HG02798 (cell line): Measurements from ENCODE around the gene MXRA8.
"Not testable (repeated sequence)": the region's sequence is repeated elsewhere in the genome, so short reads cannot be mapped to it uniquely, and the experiment has no call there.

Source experiments
- ATAC-seq: cut with Tn5 transposase; IDR thresholded peaks from one replicate; pipeline ENCODE4 v1.9.1; 2021; ENCODE audit warnings: mild to moderate bottlenecking; ENCODE audit not compliant: unreplicated experiment, poor library complexity

The MXRA8 gene

GRCh38 chr1:1324084-1324523 is 34.3 kb downstream of the MXRA8 start:
- ATAC-seq = peak; percentile 29

GRCh38 chr1:1322952-1323351 is 35.4 kb downstream of the MXRA8 start:
- ATAC-seq = no peak

GRCh38 chr1:1322418-1322817 is 35.9 kb downstream of the MXRA8 start:
- ATAC-seq = no peak

GRCh38 chr1:1321477-1321876 is 36.9 kb downstream of the MXRA8 start:
- no peak for ATAC-seq

GRCh38 chr1:1320666-1321448 is 37.5 kb downstream of the MXRA8 start:
- no peak for ATAC-seq

- no peak for ATAC-seq
Measured at GRCh38 chr1:1319646-1319941, 38.8 kb downstream of the MXRA8 start.

GRCh38 chr1:1318777-1319645 is 39.3 kb downstream of the MXRA8 start:
- ATAC-seq = no peak

GRCh38 chr1:1318131-1318652 is 40.2 kb downstream of the MXRA8 start:
- ATAC-seq = no peak

GRCh38 chr1:1317420-1317819 is 40.9 kb downstream of the MXRA8 start:
- ATAC-seq = no peak

- ATAC-seq = not testable (repeated sequence)
Measured at GRCh38 chr1:1316199-1316598, 42.2 kb downstream of the MXRA8 start.

GRCh38 chr1:1315435-1315954 is 42.9 kb downstream of the MXRA8 start:
- ATAC-seq = no peak

GRCh38 chr1:1314678-1315335 is 43.5 kb downstream of the MXRA8 start:
- ATAC-seq = no peak

GRCh38 chr1:1314237-1314586 is 44.1 kb downstream of the MXRA8 start:
- no peak for ATAC-seq

GRCh38 chr1:1313500-1314236 is 44.7 kb downstream of the MXRA8 start:
- no peak for ATAC-seq

GRCh38 chr1:1312450-1313314 is 45.7 kb downstream of the MXRA8 start:
- ATAC-seq = no peak

- ATAC-seq = no peak
Measured at GRCh38 chr1:1311107-1312104, 46.9 kb downstream of the MXRA8 start.

- ATAC-seq = no peak
Measured at GRCh38 chr1:1310476-1311053, 47.8 kb downstream of the MXRA8 start.

- ATAC-seq = no peak
Measured at GRCh38 chr1:1310109-1310385, 48.3 kb downstream of the MXRA8 start.
